GM15510 (cell line): ENCODE results near the gene SSBP3.

Experiments used
- POLR2A ChIP-seq: IDR thresholded peaks from 3 replicates; pipeline ENCODE4 v1.6.1; 2011; ENCODE audit warnings: borderline replicate concordance; ENCODE audit not compliant: insufficient read length; ENCODE audit errors: extremely low read depth

SSBP3 gene

GRCh38 chr1:54199151-54199764 is 206.9 kb downstream of the SSBP3 start:
- no peak for TF ChIP-seq POLR2A

DNA sequence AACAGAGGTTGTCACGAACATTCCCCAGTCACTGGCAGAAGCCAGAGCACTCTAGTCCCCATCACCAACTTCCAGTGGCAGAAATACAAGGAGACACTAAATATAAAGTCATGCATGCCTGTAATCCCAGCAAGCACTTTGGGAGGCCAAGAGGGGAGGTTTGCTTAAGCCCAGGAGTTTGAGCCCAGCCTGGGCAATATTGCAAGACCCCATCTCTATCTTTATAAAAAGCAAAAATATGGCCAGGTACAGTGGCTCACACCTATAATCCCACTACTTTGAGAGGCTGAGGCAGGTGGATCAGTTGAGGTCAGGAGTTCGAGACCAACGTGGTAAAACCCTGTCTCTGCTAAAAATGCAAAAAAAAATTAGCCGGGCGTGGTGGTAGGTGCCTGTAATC is 212.7 kb downstream of the SSBP3 start:
- TF ChIP-seq POLR2A, result no peak

DNA sequence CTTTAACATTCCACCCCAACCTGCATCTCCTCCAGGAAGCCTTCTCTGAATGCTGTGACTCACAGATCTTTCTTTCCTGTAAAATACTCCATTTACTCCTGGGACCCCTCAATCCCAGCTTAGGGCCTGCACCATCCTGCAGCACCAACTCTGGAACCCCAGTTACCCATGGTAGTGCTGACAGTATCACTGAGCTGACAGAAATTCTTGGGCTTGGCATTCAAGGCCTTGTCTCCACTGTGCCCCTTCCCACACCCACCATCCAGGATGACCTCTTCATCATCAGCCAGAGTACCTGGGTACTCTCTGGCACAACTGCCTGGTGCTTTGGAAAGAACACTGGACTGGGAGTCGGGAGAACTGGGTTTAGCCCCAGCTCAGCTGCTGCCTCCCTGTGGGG is 214.7 kb downstream of the SSBP3 start:
- TF ChIP-seq POLR2A, result no peak

- no peak for TF ChIP-seq POLR2A
Measured at GRCh38 chr1:54190526-54190925, 215.7 kb downstream of the SSBP3 start.

GRCh38 chr1:54188291-54188690 is 217.9 kb downstream of the SSBP3 start:
- no peak for TF ChIP-seq POLR2A

DNA sequence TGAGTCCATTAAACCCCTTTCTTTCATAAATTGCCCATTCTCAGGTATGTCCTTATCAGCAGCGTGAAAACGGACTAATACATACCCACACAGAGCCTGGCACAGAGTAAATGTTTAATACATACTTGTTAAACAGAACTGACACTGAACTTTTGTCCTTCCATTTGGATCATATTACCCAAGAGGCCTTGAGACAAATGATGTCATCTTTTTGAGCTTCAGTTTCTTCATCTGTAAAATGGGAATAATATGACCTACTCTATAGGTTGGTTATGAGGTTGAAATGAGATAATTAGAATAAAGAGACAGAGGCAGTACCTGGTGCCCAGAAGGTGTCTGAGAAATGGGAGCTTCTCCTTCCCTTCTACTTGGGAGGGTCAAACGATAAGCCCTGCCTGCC is 220.1 kb downstream of the SSBP3 start:
- TF ChIP-seq POLR2A, result no peak

- no peak for TF ChIP-seq POLR2A
Measured at GRCh38 chr1:54180701-54181360, 225.4 kb downstream of the SSBP3 start.

DNA sequence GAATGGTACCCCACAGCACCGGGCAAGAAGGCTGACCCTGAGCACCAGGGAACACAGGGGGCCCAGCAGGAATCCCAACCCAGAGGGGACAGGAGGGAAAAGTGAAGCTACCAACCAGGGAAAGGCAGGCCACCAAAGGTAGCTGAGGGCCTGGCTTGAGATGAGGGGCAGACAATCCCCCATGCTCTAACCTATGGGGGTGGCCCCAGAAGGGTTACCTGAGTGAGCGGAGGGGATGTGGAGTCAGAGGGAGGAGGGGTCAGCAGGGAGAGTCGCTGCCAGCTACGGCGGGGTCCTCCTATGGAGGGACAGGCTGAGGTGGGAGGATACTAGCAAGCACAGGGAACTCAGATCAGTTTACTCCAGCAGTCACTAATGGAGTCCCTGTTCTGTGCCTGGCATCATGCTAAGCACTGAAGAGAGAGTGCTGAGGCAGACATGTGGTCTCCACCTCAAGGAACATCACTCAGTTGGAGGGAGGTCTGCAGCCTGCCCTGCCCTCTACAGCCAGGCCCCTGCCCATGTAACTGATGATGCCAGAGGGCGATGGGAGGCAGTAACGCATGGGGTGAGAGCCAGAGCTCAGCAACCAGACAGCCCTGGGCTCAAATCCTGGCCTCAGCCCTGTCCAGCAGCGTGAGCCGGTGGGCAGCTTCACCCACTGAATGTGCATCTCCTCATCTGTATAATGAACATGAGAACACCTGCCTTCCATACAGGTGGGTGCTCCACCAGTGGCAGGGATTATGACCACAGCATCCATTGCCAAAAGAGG is 227.7 kb downstream of the SSBP3 start:
- TF ChIP-seq POLR2A, result no peak

DNA sequence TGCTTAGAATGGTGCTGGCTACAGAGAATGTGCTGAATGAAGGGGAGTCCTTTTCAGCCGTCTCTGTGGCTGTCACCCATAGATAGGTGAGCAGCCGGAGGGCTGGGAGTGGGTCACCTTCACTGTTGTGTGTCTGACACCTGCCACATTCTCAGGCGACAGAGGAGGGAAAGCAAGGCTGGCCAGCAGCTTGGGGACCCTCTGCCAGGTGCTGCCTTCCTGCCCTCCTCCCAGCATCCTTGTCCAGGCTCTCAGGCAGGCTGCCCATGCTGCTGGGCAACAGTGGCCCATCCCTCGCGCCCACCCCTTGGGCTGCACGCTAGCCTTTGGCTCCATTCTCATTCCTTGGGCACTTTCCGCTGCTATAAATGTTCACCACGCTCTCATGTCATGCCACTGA is 228.5 kb downstream of the SSBP3 start:
- TF ChIP-seq POLR2A, result no peak

- no peak for TF ChIP-seq POLR2A
Measured at GRCh38 chr1:54176621-54177327, 229.4 kb downstream of the SSBP3 start.
